H1 (cell line): Measurements from ENCODE around the gene GNB5. TPM values are rescaled to one million over a fixed set of nuclear protein-coding genes. Genes with fewer than 3 reads are reported as not detected.

ENCODE experiments used
- CTCF ChIA-PET: fragments of 300-600 bp; sonication (Branson Sonifier 250); formaldehyde crosslinking; loops from one replicate; lab custom pipeline; 2021; ENCODE audit not compliant: partially characterized antibody; lab: Charles Lee
- POLR2A ChIA-PET: fragments of 300-600 bp; sonication (Branson Sonifier 250); formaldehyde crosslinking; loops from one replicate; lab custom pipeline; 2021; ENCODE audit warnings: inconsistent platforms; ENCODE audit not compliant: partially characterized antibody; lab: Charles Lee
- DNase-seq, 2 experiments: peaks; one replicate each; pipeline versions ENCODE4 v3.0.0 to v3.0.0-alpha.2; 2010 to 2022; ENCODE audit warnings: low spot score in 2 of 2, low read depth in 1 of 2, mixed read lengths in 1 of 2
- FAIRE-seq: peaks from 2 replicates; lab custom pipeline; 2011; peaks lifted over from hg19 to GRCh38; lab: Jason Lieb, UNC
- H2AFZ ChIP-seq: 2 replicates; pipeline ENCODE4 v1.8.1; 2012; ENCODE audit warnings: low read length, inconsistent platforms
- H2AK5ac ChIP-seq: 2 replicates; pipeline ENCODE4 v1.6.1; 2013; ENCODE audit warnings: low read depth, low read length
- H2BK120ac ChIP-seq: replicated peaks from 2 replicates; pipeline ENCODE3; 2013; ENCODE audit warnings: low read depth, low read length, inconsistent platforms
- H2BK12ac ChIP-seq: 2 replicates; pipeline ENCODE4 v1.6.1; 2013; ENCODE audit warnings: low read depth, low read length
- H2BK15ac ChIP-seq: 2 replicates; pipeline ENCODE4 v1.6.1; 2013; ENCODE audit warnings: low read length
- H2BK20ac ChIP-seq: 2 replicates; pipeline ENCODE4 v1.6.1; 2013; ENCODE audit warnings: low read length
- H2BK5ac ChIP-seq: 2 replicates; pipeline ENCODE4 v1.6.1; 2013; ENCODE audit warnings: low read depth, low read length
- H3K14ac ChIP-seq: 2 replicates; pipeline ENCODE4 v1.6.1; 2013; ENCODE audit warnings: inconsistent platforms; ENCODE audit not compliant: insufficient read length
- H3K18ac ChIP-seq: 2 replicates; pipeline ENCODE4 v1.6.1; 2013; ENCODE audit warnings: low read length; ENCODE audit errors: extremely low read depth
- H3K23ac ChIP-seq: 2 replicates; pipeline ENCODE4 v1.6.1; 2013; ENCODE audit warnings: inconsistent platforms; ENCODE audit not compliant: insufficient read length
- H3K23me2 ChIP-seq: 2 replicates; pipeline ENCODE4 v1.6.1; 2013; ENCODE audit warnings: low read depth, low read length
- H3K27ac ChIP-seq: 2 replicates; pipeline ENCODE4 v1.6.1; 2011; ENCODE audit warnings: low read depth, low read length, inconsistent platforms
- H3K27me3 ChIP-seq, 4 experiments: replicated peaks in 1 of 4; 1 replicate in 1 of 4; 2 replicates in 3 of 4; pipeline versions ENCODE4 v1.6.1 to v1.8.1; 2011 to 2013; ENCODE audit warnings: low read length in 3 of 4, mild to moderate bottlenecking in 3 of 4, inconsistent platforms in 2 of 4, mixed read lengths in 2 of 4, moderate library complexity in 1 of 4; ENCODE audit not compliant: control insufficient read depth in 3 of 4, insufficient read depth in 3 of 4; ENCODE audit errors: extremely low read depth in 1 of 4
- H3K36me3 ChIP-seq, 4 experiments: 2 replicates each; pipeline versions ENCODE4 v1.6.1 to v1.8.1; 2011 to 2013; ENCODE audit warnings: mild to moderate bottlenecking in 4 of 4, low read length in 3 of 4, moderate library complexity in 2 of 4, control low read depth in 1 of 4, inconsistent platforms in 1 of 4; ENCODE audit not compliant: insufficient read depth in 4 of 4, control insufficient read depth in 2 of 4
- H3K4ac ChIP-seq: replicated peaks from 2 replicates; pipeline ENCODE3; 2013; ENCODE audit warnings: low read length, low read depth, mixed read lengths, inconsistent platforms; ENCODE audit not compliant: insufficient read length
- H3K4me1 ChIP-seq, 4 experiments: replicated peaks in 1 of 4; 1 replicate in 1 of 4; 2 replicates in 3 of 4; pipeline versions ENCODE4 v1.6.1 to v1.8.1; 2011 to 2013; ENCODE audit warnings: low read length in 3 of 4, inconsistent platforms in 2 of 4, mixed read lengths in 1 of 4; ENCODE audit not compliant: insufficient read depth in 4 of 4, control insufficient read depth in 3 of 4
- H3K4me2 ChIP-seq, 2 experiments: 2 replicates each; pipeline versions ENCODE4 v1.6.1 to v1.8.1; 2011 to 2013; ENCODE audit warnings: low read depth in 2 of 2, low read length in 2 of 2, control low read depth in 1 of 2, inconsistent platforms in 1 of 2, mild to moderate bottlenecking in 1 of 2; ENCODE audit not compliant: insufficient read depth in 1 of 2
- H3K4me3 ChIP-seq, 4 experiments: fragments of 200-600, 300-600 bp in 1 of 4; sonication (generic), shearing (Covaris generic), sonication (Bioruptor Twin) in 1 of 4; 2 replicates each; pipeline versions ENCODE4 v1.5.1 to v1.8.1; 2011 to 2016; ENCODE audit warnings: low read length in 4 of 4, low read depth in 3 of 4, control low read depth in 2 of 4, inconsistent platforms in 2 of 4, mild to moderate bottlenecking in 2 of 4, mixed read lengths in 1 of 4, moderate library complexity in 1 of 4; ENCODE audit not compliant: insufficient read depth in 2 of 4; ENCODE audit errors: extremely low read depth in 1 of 4
- H3K56ac ChIP-seq: replicated peaks from 2 replicates; pipeline ENCODE3; 2013; ENCODE audit warnings: low read depth, mild to moderate bottlenecking, mixed read lengths, low read length, inconsistent platforms; ENCODE audit not compliant: insufficient read length
- H3K79me1 ChIP-seq: 2 replicates; pipeline ENCODE4 v1.6.1; 2013; ENCODE audit warnings: low read depth, low read length, control low read depth
- H3K79me2 ChIP-seq, 2 experiments: 2 replicates each; pipeline versions ENCODE4 v1.6.1 to v1.8.1; 2012 to 2013; ENCODE audit warnings: low read length in 2 of 2, mild to moderate bottlenecking in 2 of 2, inconsistent platforms in 1 of 2; ENCODE audit not compliant: insufficient read depth in 2 of 2, control insufficient read depth in 1 of 2
- H3K9ac ChIP-seq, 4 experiments: replicated peaks in 1 of 4; 1 replicate in 1 of 4; 2 replicates in 3 of 4; pipeline versions ENCODE4 v1.6.1 to v1.8.1; 2011 to 2013; ENCODE audit warnings: low read depth in 3 of 4, low read length in 3 of 4, control low read depth in 2 of 4, mild to moderate bottlenecking in 2 of 4, moderate library complexity in 2 of 4, inconsistent platforms in 1 of 4; ENCODE audit errors: extremely low read depth in 1 of 4
- H3K9me3 ChIP-seq, 2 experiments: 2 replicates each; pipeline versions ENCODE4 v1.6.1 to v1.8.1; 2012 to 2013; ENCODE audit warnings: mild to moderate bottlenecking in 2 of 2, moderate library complexity in 2 of 2, control low read depth in 1 of 2, inconsistent platforms in 1 of 2, low read depth in 1 of 2, low read length in 1 of 2, mixed read lengths in 1 of 2; ENCODE audit not compliant: insufficient read depth in 2 of 2
- H4K20me1 ChIP-seq, 2 experiments: replicated peaks in 1 of 2; 2 replicates each; pipeline versions ENCODE3 to v1.8.1; 2011 to 2013; ENCODE audit warnings: inconsistent platforms in 2 of 2, low read length in 2 of 2, mild to moderate bottlenecking in 1 of 2; ENCODE audit not compliant: insufficient read depth in 2 of 2, control insufficient read depth in 1 of 2
- H4K5ac ChIP-seq: 2 replicates; pipeline ENCODE4 v1.6.1; 2013; ENCODE audit warnings: low read length, low read depth, mixed read lengths, inconsistent platforms; ENCODE audit not compliant: insufficient read length
- H4K8ac ChIP-seq: 2 replicates; pipeline ENCODE4 v1.8.0; 2013; ENCODE audit warnings: mild to moderate bottlenecking, moderate library complexity, low read length, inconsistent platforms; ENCODE audit not compliant: insufficient read depth; ENCODE audit errors: extremely low read depth
- H4K91ac ChIP-seq: replicated peaks from 2 replicates; pipeline ENCODE3; 2013; ENCODE audit warnings: low read length, mixed read lengths, inconsistent platforms; ENCODE audit not compliant: insufficient read length
- CBX8 ChIP-seq: fragments of 300-800, 300-1000 bp; sonication (generic); IDR thresholded peaks from 2 replicates; pipeline ENCODE4 v1.7.1; 2016; ENCODE audit warnings: low read depth, low read length, borderline replicate concordance
- EP300 ChIP-seq, 2 experiments: IDR thresholded peaks; 1 replicate in 1 of 2; 2 replicates in 1 of 2; pipeline ENCODE4 v1.6.1; 2011 to 2012; ENCODE audit warnings: low read depth in 2 of 2, low read length in 2 of 2, mild to moderate bottlenecking in 2 of 2, borderline replicate concordance in 1 of 2, inconsistent platforms in 1 of 2, moderate library complexity in 1 of 2
- GTF2F1 ChIP-seq: IDR thresholded peaks from 2 replicates; pipeline ENCODE4 v1.6.1; 2012; ENCODE audit warnings: low read depth, low read length, improper control_type of control experiment, borderline replicate concordance
- JUND ChIP-seq: IDR thresholded peaks from 2 replicates; pipeline ENCODE4 v1.6.1; 2011; ENCODE audit warnings: mild to moderate bottlenecking, improper control_type of control experiment, low read length
- MAFK ChIP-seq: IDR thresholded peaks from 2 replicates; pipeline ENCODE4 v1.6.1; 2012; ENCODE audit warnings: low read depth, mild to moderate bottlenecking, improper control_type of control experiment, low read length
- PHF8 ChIP-seq: fragments of 200-600 bp; sonication (generic); conservative IDR thresholded peaks from 2 replicates; pipeline ENCODE4 v1.7.1; 2012; ENCODE audit warnings: low read depth, mild to moderate bottlenecking, inconsistent platforms, low read length, moderate library complexity
- POLR2AphosphoS5 ChIP-seq: IDR thresholded peaks from 2 replicates; pipeline ENCODE4 v1.6.1; 2011; ENCODE audit warnings: low read depth, low read length
- SP2 ChIP-seq: IDR thresholded peaks from 2 replicates; pipeline ENCODE4 v1.6.1; 2012; ENCODE audit warnings: mild to moderate bottlenecking, low read length, inconsistent platforms
- SP4 ChIP-seq: IDR thresholded peaks from 2 replicates; pipeline ENCODE4 v1.6.1; 2012; ENCODE audit warnings: low read length, inconsistent platforms
- SUZ12 ChIP-seq: fragments of 200-600 bp; sonication (generic); IDR thresholded peaks from 2 replicates; pipeline ENCODE4 v1.6.1; 2012; ENCODE audit warnings: mild to moderate bottlenecking, inconsistent platforms, low read length, moderate library complexity, mixed read lengths
- TAF1 ChIP-seq: IDR thresholded peaks from 2 replicates; pipeline ENCODE4 v1.6.1; 2011; ENCODE audit warnings: mild to moderate bottlenecking, low read depth, low read length
- TCF12 ChIP-seq: IDR thresholded peaks from 2 replicates; pipeline ENCODE4 v1.6.1; 2011; ENCODE audit warnings: low read depth, mild to moderate bottlenecking, low read length
- WGBS, 2 experiments: shearing (Covaris generic) in 1 of 2; methylation state at CpG; one replicate each; pipeline versions ENCODE4 v1.1.6 to v1.1.7; 2013 to 2015; ENCODE audit warnings: low lambda C conversion rate in 2 of 2, mixed read lengths in 2 of 2, inconsistent platforms in 1 of 2, low coverage in 1 of 2, missing lambda C conversion rate in 1 of 2; ENCODE audit not compliant: insufficient replicate concordance in 2 of 2, insufficient coverage in 1 of 2, insufficient read length in 1 of 2; ENCODE audit errors: extremely low coverage in 1 of 2, missing lambda C conversion rate in 1 of 2; 5-methylcytosine and 5-hydroxymethylcytosine counted together
- polyA plus RNA-seq, 7 experiments: library from polyadenylated mRNA; depleted of rRNA in 3 of 7; stranded (reverse) in 5 of 7; unstranded in 2 of 7; fragments of >200 nt in 5 of 7; fragments of 200-250 nt in 2 of 7; gene quantifications; 1 replicate in 5 of 7; 2 replicates in 1 of 7; 4 replicates in 1 of 7; pipeline versions ENCODE4 v1.2.1 to v1.2.3, GENCODE V29; 2011 to 2013; ENCODE audit warnings: missing spikeins in 2 of 7, mixed read lengths in 2 of 7
- total RNA-seq: library from RNA; stranded (reverse); fragmentation: NEBNext Ultra II Directional; extraction: Animal tissue kit (Norgen Biotek cat#: 25700); gene quantifications from 2 replicates; pipeline ENCODE4 v1.2.1, GENCODE V29; 2021
- TF ChIP-seq, protein P1 (sequence below): IDR thresholded peaks from 2 replicates; pipeline ENCODE4 v1.6.1; 2012; ENCODE audit warnings: low read length, inconsistent platforms

Gene GNB5
- total and polyA plus RNA-seq, 2 of the 8 experiments (the other 6 are each of a cell fraction or from before 2014, with no cell fraction given), result 21.7 to 42.5 TPM

DNA sequence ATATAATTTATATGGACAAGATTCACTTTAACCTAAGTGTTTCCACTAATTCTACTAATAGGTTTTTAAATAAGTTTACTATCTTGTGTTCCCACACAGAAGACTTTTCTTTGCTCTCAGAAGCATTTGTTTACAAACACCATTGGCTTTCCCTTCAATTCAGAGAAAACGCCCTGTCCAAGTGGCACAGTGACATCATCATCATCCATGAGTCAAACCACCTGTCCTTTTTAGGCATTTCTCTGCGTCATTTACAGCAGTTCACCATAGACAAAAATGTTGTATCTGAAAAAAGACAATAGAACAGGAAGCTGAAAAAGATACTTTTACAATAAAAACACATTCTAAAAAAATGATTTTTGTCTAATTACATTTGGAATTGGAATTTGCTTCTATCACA, 69.3 kb downstream of the GNB5 start:
- CTCF ChIA-PET, result interaction anchor here (0.7 to 1.2 kb wide), 4 partner anchors 17 to 124 kb away, joined by 3 to 4 read pairs (median 4); no protein-coding TSS in a partner anchor
- no peak for DNase-seq
- Histone ChIP-seq H4K20me1 (no peaks in the 10 kb centered on the region), H3K23ac (no peak overlapping the region), H3K18ac (no peak overlapping the region), H2BK20ac (no peak overlapping the region), H2BK120ac (no peak overlapping the region), H4K5ac (no peak overlapping the region), H3K4me1 (peaks cover 0 to 2% (median 0%) of the 10 kb centered on the region in 4 experiments; a peak in 2 of 7 replicates), H3K4ac (no peak overlapping the region), H2BK12ac (no peak overlapping the region), H2BK15ac (no peak overlapping the region), H4K8ac (no peak overlapping the region), H2AFZ (no peak overlapping the region), H4K91ac (no peak overlapping the region), H3K27me3 (no peaks in the 10 kb centered on the region), H3K9me3 (no peaks in the 10 kb centered on the region), H3K36me3 (no peaks in the 10 kb centered on the region; a peak in 1 of 8 replicates), H3K14ac (no peak overlapping the region), H2AK5ac (no peak overlapping the region), H3K23me2 (no peaks in the 10 kb centered on the region; the same call in 1 of the 2 replicates), H3K4me2 (no peak overlapping the region), H3K56ac (no peak overlapping the region), H2BK5ac (no peak overlapping the region), H3K79me2 (no peaks in the 10 kb centered on the region), H3K79me1 (no peaks in the 10 kb centered on the region), H3K4me3 (no peak overlapping the region), H3K27ac (no peak overlapping the region), H3K9ac (no peak overlapping the region)
- no peak for FAIRE-seq
- 88% methylated on average over 2 of the region's 2 CpGs; no CpG with 5 or more reads in 1 of the 2 experiments for WGBS, 2 experiments
- POLR2A ChIA-PET, result interaction anchor here (1.0 kb wide), 1 partner anchor 87 kb away, joined by 3 read pairs; no protein-coding TSS in a partner anchor
- TF ChIP-seq SUZ12, result no peak
- TF ChIP-seq EP300 (IDR thresholded peaks at IDR 0.05; ENCODE audit: borderline replicate concordance in 1 of 2, low read depth in 2 of 2, low read length in 2 of 2), result no peak
- TF ChIP-seq POLR2AphosphoS5, result no peak
- TF ChIP-seq MAFK, result no peak
- no peak for TF ChIP-seq PHF8
- TF ChIP-seq GTF2F1, result no peak
- no peak for TF ChIP-seq SP2
- no peak for TF ChIP-seq JUND
- TF ChIP-seq, protein P1, sequence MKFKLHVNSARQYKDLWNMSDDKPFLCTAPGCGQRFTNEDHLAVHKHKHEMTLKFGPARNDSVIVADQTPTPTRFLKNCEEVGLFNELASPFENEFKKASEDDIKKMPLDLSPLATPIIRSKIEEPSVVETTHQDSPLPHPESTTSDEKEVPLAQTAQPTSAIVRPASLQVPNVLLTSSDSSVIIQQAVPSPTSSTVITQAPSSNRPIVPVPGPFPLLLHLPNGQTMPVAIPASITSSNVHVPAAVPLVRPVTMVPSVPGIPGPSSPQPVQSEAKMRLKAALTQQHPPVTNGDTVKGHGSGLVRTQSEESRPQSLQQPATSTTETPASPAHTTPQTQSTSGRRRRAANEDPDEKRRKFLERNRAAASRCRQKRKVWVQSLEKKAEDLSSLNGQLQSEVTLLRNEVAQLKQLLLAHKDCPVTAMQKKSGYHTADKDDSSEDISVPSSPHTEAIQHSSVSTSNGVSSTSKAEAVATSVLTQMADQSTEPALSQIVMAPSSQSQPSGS, result no peak
- no peak for TF ChIP-seq SP4
- no peak for TF ChIP-seq TCF12
- no peak for TF ChIP-seq CBX8
- no peak for TF ChIP-seq TAF1
